Parathyroid adenoma (tissue), 2 donors: ENCODE measurements around the gene CDH13.

Source experiments
- H2AFZ ChIP-seq: fragments of 300-600 bp; sonication (generic); one replicate; pipeline ENCODE4 v1.7.0; 2017; ENCODE audit warnings: antibody characterized with exemption, mild to moderate bottlenecking
- H3K27ac ChIP-seq: fragments of 300-600 bp; sonication (generic); one replicate; pipeline ENCODE4 v1.7.0; 2017
- H3K27me3 ChIP-seq: fragments of 300-600 bp; sonication (generic); one replicate; pipeline ENCODE4 v1.7.0; 2017; ENCODE audit warnings: low read length; ENCODE audit not compliant: control insufficient read depth, insufficient read depth
- H3K36me3 ChIP-seq: fragments of 300-600 bp; sonication (generic); one replicate; pipeline ENCODE4 v1.7.0; 2017; ENCODE audit warnings: low read length; ENCODE audit not compliant: control insufficient read depth, insufficient read depth
- H3K4me1 ChIP-seq: fragments of 300-600 bp; sonication (generic); one replicate; pipeline ENCODE4 v1.7.0; 2017; ENCODE audit warnings: control low read depth
- H3K4me2 ChIP-seq: fragments of 300-600 bp; sonication (generic); one replicate; pipeline ENCODE4 v1.7.0; 2017; ENCODE audit warnings: low read length
- H3K4me3 ChIP-seq: fragments of 300-600 bp; sonication (generic); one replicate; pipeline ENCODE4 v1.7.0; 2017; ENCODE audit warnings: low read depth, low read length
- H3K79me2 ChIP-seq: fragments of 300-600 bp; sonication (generic); one replicate; pipeline ENCODE4 v1.7.0; 2017; ENCODE audit warnings: control low read depth
- H3K9ac ChIP-seq: fragments of 300-600 bp; sonication (generic); one replicate; pipeline ENCODE4 v1.7.0; 2017; ENCODE audit warnings: mild to moderate bottlenecking
- H3K9me3 ChIP-seq: fragments of 300-600 bp; sonication (generic); one replicate; pipeline ENCODE4 v1.7.0; 2017; ENCODE audit warnings: low read length; ENCODE audit not compliant: control insufficient read depth
- TF ChIP-seq, protein P1 (sequence below): fragments of 300-600 bp; sonication (generic); IDR thresholded peaks from one replicate; pipeline ENCODE4 v1.7.0; 2017; ENCODE audit warnings: antibody characterized with exemption, mild to moderate bottlenecking
- donor health status: primary hyperparathyroidism.

The CDH13 gene

DNA sequence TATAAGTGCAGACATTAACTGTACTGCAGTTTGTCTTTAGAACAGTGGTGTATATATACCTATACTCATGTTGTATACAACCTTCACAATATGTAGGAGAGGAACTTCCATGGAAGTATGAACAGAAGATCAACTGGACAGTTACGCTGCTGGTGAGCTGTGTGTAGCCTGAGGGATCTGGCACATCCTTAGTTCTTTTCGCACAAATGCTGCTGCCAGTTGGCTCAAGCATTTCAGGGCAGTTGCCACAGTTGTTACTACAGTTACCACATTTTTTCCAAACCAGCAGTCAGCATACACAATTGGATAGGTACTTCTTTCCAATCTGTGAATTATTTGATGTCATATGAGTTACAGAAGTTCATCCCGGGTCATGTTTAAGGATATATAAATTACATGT, 641.4 kb downstream of the CDH13 start:
- H3K36me3 ChIP-seq = no peaks in the 10 kb centered on the region
- H3K27me3 ChIP-seq = peaks cover 3% of the 10 kb centered on the region
- H3K79me2 ChIP-seq = no peaks in the 10 kb centered on the region
- no peak overlapping the region for H2AFZ ChIP-seq
- H3K4me1 ChIP-seq = no peaks in the 10 kb centered on the region
- no peak overlapping the region for H3K4me3 ChIP-seq
- H3K9ac ChIP-seq = no peak overlapping the region
- H3K4me2 ChIP-seq = no peak overlapping the region
- H3K27ac ChIP-seq = no peak overlapping the region
- H3K9me3 ChIP-seq = no peaks in the 10 kb centered on the region
- TF ChIP-seq, protein P1, sequence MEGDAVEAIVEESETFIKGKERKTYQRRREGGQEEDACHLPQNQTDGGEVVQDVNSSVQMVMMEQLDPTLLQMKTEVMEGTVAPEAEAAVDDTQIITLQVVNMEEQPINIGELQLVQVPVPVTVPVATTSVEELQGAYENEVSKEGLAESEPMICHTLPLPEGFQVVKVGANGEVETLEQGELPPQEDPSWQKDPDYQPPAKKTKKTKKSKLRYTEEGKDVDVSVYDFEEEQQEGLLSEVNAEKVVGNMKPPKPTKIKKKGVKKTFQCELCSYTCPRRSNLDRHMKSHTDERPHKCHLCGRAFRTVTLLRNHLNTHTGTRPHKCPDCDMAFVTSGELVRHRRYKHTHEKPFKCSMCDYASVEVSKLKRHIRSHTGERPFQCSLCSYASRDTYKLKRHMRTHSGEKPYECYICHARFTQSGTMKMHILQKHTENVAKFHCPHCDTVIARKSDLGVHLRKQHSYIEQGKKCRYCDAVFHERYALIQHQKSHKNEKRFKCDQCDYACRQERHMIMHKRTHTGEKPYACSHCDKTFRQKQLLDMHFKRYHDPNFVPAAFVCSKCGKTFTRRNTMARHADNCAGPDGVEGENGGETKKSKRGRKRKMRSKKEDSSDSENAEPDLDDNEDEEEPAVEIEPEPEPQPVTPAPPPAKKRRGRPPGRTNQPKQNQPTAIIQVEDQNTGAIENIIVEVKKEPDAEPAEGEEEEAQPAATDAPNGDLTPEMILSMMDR = no peak

DNA sequence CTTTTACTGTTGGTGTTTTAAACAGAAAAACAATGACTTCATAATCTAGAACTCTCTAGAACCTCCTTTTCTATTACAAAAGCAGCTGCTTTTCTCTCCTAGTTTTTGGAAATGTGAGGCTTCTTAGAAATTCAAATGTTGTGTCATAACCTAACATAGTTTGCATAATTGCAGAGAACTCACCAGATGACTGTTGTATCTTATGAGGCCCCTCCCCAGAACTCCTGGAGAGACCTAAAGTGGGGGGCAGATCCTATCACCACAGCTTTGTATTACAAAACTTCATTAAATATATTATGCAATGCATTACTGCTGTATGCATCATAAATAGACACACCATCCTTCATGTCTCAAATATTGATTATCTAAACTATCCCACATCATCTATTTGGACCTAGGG, 642.3 kb downstream of the CDH13 start:
- Histone ChIP-seq H3K36me3 (no peaks in the 10 kb centered on the region), H3K27ac (no peak overlapping the region), H3K79me2 (no peaks in the 10 kb centered on the region), H3K9ac (no peak overlapping the region), H3K4me1 (no peaks in the 10 kb centered on the region), H3K4me3 (no peak overlapping the region), H3K4me2 (no peak overlapping the region), H2AFZ (no peak overlapping the region), H3K27me3 (peaks cover 3% of the 10 kb centered on the region), H3K9me3 (no peaks in the 10 kb centered on the region)
- TF ChIP-seq, protein P1 = no peak

DNA sequence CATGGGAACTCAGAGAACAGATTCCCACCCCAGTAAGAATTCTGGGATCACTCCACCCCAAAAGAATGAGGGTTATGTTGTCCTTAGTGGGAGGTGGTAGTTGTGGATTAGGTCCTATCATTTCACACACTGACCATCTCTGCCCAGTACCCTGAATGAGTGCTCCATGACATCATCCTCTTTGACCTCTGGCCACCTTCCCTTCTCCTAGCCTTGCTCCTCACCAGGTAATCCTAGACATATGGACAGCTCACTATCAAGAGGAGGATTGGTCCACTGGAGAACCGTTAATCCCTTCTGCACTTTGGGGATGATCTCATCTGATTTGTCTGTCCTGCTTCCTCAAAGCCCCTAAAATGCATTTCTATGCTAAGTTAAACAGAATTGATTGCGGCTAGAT, 642.8 kb downstream of the CDH13 start:
- Histone ChIP-seq H3K4me3 (no peak overlapping the region), H3K4me1 (no peaks in the 10 kb centered on the region), H3K36me3 (no peaks in the 10 kb centered on the region), H3K79me2 (no peaks in the 10 kb centered on the region), H3K27me3 (peaks cover 3% of the 10 kb centered on the region), H3K9me3 (no peaks in the 10 kb centered on the region), H2AFZ (no peak overlapping the region), H3K27ac (no peak overlapping the region), H3K9ac (no peak overlapping the region), H3K4me2 (no peak overlapping the region)
- TF ChIP-seq, protein P1 = no peak

DNA sequence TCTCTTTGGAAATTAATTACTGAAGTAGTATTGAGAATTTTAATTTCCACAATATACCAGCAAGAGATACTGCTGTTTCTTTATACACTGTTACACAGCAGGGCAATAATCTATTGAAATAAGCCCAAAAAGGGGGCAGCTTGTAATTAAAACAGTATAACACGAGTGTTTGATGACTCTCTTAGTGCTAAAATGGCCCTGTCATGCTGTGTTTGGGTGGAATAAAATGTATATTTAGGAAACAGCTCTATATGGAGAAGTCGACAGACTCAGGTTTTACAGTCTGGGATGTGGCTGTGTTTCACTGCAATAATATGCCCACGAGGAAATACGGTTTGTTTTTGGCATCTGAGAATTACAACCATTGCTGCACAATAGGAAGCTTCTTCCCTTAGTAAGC, 643.3 kb downstream of the CDH13 start:
- no peak overlapping the region for H3K27ac ChIP-seq
- TF ChIP-seq, protein P1 = no peak
- H3K4me1 ChIP-seq = no peaks in the 10 kb centered on the region
- peaks cover 3% of the 10 kb centered on the region for H3K27me3 ChIP-seq
- H3K9ac ChIP-seq = no peak overlapping the region
- no peak overlapping the region for H2AFZ ChIP-seq
- H3K36me3 ChIP-seq = no peaks in the 10 kb centered on the region
- no peaks in the 10 kb centered on the region for H3K9me3 ChIP-seq
- no peak overlapping the region for H3K4me3 ChIP-seq
- H3K4me2 ChIP-seq = no peak overlapping the region
- no peaks in the 10 kb centered on the region for H3K79me2 ChIP-seq

DNA sequence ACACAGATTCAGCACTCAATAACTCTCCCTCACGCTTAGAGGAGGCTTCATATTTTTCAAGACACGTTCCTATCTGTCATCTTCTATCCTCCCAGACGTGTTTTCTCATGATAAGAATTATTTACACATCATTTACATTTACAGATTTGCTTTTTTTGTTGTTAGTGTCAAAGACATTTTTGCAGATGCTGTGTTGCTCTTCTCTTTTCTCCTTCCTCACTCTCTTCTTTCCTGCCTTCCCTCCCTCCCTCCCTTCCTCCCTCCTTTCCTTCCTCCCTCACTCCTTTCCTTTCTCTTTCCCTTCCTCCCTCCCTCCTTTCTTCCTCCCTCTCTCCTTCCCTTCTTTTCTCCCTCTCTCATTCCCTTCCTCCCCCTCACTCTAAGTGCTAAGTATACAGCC, 643.9 kb downstream of the CDH13 start:
- H3K9me3 ChIP-seq = no peaks in the 10 kb centered on the region
- H3K9ac ChIP-seq = no peak overlapping the region
- no peak overlapping the region for H3K27ac ChIP-seq
- no peaks in the 10 kb centered on the region for H3K36me3 ChIP-seq
- no peak overlapping the region for H3K4me2 ChIP-seq
- no peaks in the 10 kb centered on the region for H3K79me2 ChIP-seq
- H3K4me1 ChIP-seq = no peaks in the 10 kb centered on the region
- H3K27me3 ChIP-seq = peaks cover 3% of the 10 kb centered on the region
- no peak overlapping the region for H3K4me3 ChIP-seq
- H2AFZ ChIP-seq = no peak overlapping the region
- TF ChIP-seq, protein P1 = no peak
